NCI-H345 treated with DMSO at 0.1 percent for 48 hours (cell line): ENCODE data around the gene ASB13.

Experiments
- DNase-seq: peaks from one replicate; lab custom pipeline; 2025; ENCODE audit not compliant: unreplicated experiment; lab: John Stamatoyannopoulos, UW

Gene ASB13

GRCh38 chr10:5591336-5591824 lies 75.0 kb downstream of the ASB13 start:
- DNase-seq, result no peak

GRCh38 chr10:5590816-5591215 lies 75.6 kb downstream of the ASB13 start:
- DNase-seq, result no peak

GRCh38 chr10:5589661-5590511 lies 76.5 kb downstream of the ASB13 start:
- no peak for DNase-seq

GRCh38 chr10:5589011-5589660 lies 77.3 kb downstream of the ASB13 start:
- DNase-seq, result no peak
